Trophoblast cell (in vitro differentiated cells and primary cell): ENCODE measurements around the gene SLC9C2.

Experiments used
- DNase-seq, 2 donors: peaks; one replicate each; pipeline ENCODE4 v3.0.0-alpha.2; 2016
- H2AFZ ChIP-seq: 2 replicates; pipeline ENCODE4 v1.6.1; 2013; ENCODE audit warnings: low read length, moderate library complexity, mild to moderate bottlenecking; ENCODE audit not compliant: insufficient read depth, poor library complexity
- H2AK5ac ChIP-seq: 2 replicates; pipeline ENCODE4 v1.6.1; 2013; ENCODE audit warnings: mild to moderate bottlenecking, low read length
- H2BK120ac ChIP-seq: 2 replicates; pipeline ENCODE4 v1.6.1; 2013; ENCODE audit warnings: low read length, mild to moderate bottlenecking, moderate library complexity; ENCODE audit not compliant: insufficient read depth, poor library complexity
- H2BK12ac ChIP-seq: 2 replicates; pipeline ENCODE4 v1.6.1; 2013; ENCODE audit warnings: mild to moderate bottlenecking, low read length, moderate library complexity
- H2BK5ac ChIP-seq: 2 replicates; pipeline ENCODE4 v1.6.1; 2013; ENCODE audit warnings: low read length, low read depth, moderate library complexity, mild to moderate bottlenecking; ENCODE audit not compliant: poor library complexity
- H3K14ac ChIP-seq: 2 replicates; pipeline ENCODE4 v1.6.1; 2013; ENCODE audit warnings: mild to moderate bottlenecking, low read length
- H3K18ac ChIP-seq: 2 replicates; pipeline ENCODE4 v1.6.1; 2013; ENCODE audit warnings: mild to moderate bottlenecking, low read length
- H3K23ac ChIP-seq: 2 replicates; pipeline ENCODE4 v1.6.1; 2013; ENCODE audit warnings: low read length
- H3K27ac ChIP-seq: 2 replicates; pipeline ENCODE4 v1.5.1; 2013; ENCODE audit warnings: low read depth, mild to moderate bottlenecking, inconsistent platforms, low read length, moderate library complexity
- H3K27me3 ChIP-seq: 2 replicates; pipeline ENCODE4 v1.6.1; 2013; ENCODE audit warnings: inconsistent platforms, mild to moderate bottlenecking, low read length, moderate library complexity; ENCODE audit not compliant: insufficient read depth
- H3K36me3 ChIP-seq, 2 experiments: 1 replicate in 1 of 2; 2 replicates in 1 of 2; pipeline ENCODE4 v1.6.1; 2013; ENCODE audit warnings: low read length in 2 of 2, mild to moderate bottlenecking in 2 of 2, moderate library complexity in 1 of 2; ENCODE audit not compliant: insufficient read depth in 2 of 2, control insufficient read depth in 1 of 2
- H3K4ac ChIP-seq: 2 replicates; pipeline ENCODE4 v1.6.1; 2013; ENCODE audit warnings: low read depth, mild to moderate bottlenecking, low read length, moderate library complexity
- H3K4me1 ChIP-seq, 2 experiments: 1 replicate in 1 of 2; 2 replicates in 1 of 2; pipeline ENCODE4 v1.6.1; 2013; ENCODE audit warnings: low read length in 2 of 2, mild to moderate bottlenecking in 2 of 2, moderate library complexity in 1 of 2; ENCODE audit not compliant: insufficient read depth in 2 of 2, control insufficient read depth in 1 of 2
- H3K4me2 ChIP-seq: 2 replicates; pipeline ENCODE4 v1.6.1; 2013; ENCODE audit warnings: inconsistent platforms, mild to moderate bottlenecking, low read length, moderate library complexity
- H3K4me3 ChIP-seq: 2 replicates; pipeline ENCODE4 v1.5.1; 2013; ENCODE audit warnings: mild to moderate bottlenecking, low read depth, low read length, inconsistent platforms
- H3K79me1 ChIP-seq: one replicate; pipeline ENCODE4 v1.6.1; 2013; ENCODE audit warnings: low read length
- H3K79me2 ChIP-seq: 2 replicates; pipeline ENCODE4 v1.6.1; 2013; ENCODE audit warnings: low read length, mild to moderate bottlenecking; ENCODE audit not compliant: control insufficient read depth, insufficient read depth, poor library complexity
- H3K9ac ChIP-seq: 2 replicates; pipeline ENCODE4 v1.6.1; 2013; ENCODE audit warnings: mild to moderate bottlenecking, low read length
- H3K9me3 ChIP-seq: 2 replicates; pipeline ENCODE4 v1.6.1; 2013; ENCODE audit warnings: low read depth, mild to moderate bottlenecking, control low read depth, inconsistent platforms, low read length; ENCODE audit not compliant: insufficient read depth
- H4K12ac ChIP-seq: 2 replicates; pipeline ENCODE4 v1.6.1; 2013; ENCODE audit warnings: low read depth, mild to moderate bottlenecking, low read length, moderate library complexity
- H4K8ac ChIP-seq: 2 replicates; pipeline ENCODE4 v1.6.1; 2013; ENCODE audit warnings: low read depth, mild to moderate bottlenecking, low read length, moderate library complexity
- H4K91ac ChIP-seq: one replicate; pipeline ENCODE4 v1.6.1; 2013; ENCODE audit warnings: low read depth, mild to moderate bottlenecking, low read length, moderate library complexity
- WGBS: extraction: QIAGEN DNeasy Blood & Tissue Kit; methylation state at CpG from one replicate; pipeline ENCODE4 v1.1.7; 2013; ENCODE audit warnings: missing lambda C conversion rate; ENCODE audit not compliant: insufficient read length, insufficient coverage; ENCODE audit errors: extremely low coverage; 5-methylcytosine and 5-hydroxymethylcytosine counted together

SLC9C2 gene

GRCh38 chr1:173509797-173510196, 93.1 kb downstream of the SLC9C2 start:
- no peak overlapping the region for H4K12ac ChIP-seq
- no peak overlapping the region for H2AK5ac ChIP-seq
- no peak overlapping the region for H3K4me2 ChIP-seq
- H3K79me1 ChIP-seq = no peaks in the 10 kb centered on the region
- H4K91ac ChIP-seq = no peak overlapping the region
- H3K4me1 ChIP-seq = peaks cover 0 to 3% of the 10 kb centered on the region in 2 experiments
- no peak overlapping the region for H2BK12ac ChIP-seq
- no peak overlapping the region for H3K18ac ChIP-seq
- WGBS = no CpG with 5 or more reads among the region's 1 CpG
- no peak overlapping the region for H2BK5ac ChIP-seq
- H2BK120ac ChIP-seq = no peak overlapping the region
- H2AFZ ChIP-seq = no peak overlapping the region
- no peak overlapping the region for H4K8ac ChIP-seq
- H3K4me3 ChIP-seq = no peak overlapping the region
- H3K27me3 ChIP-seq = no peaks in the 10 kb centered on the region
- no peak for DNase-seq
- no peaks in the 10 kb centered on the region for H3K9me3 ChIP-seq
- H3K9ac ChIP-seq = no peak overlapping the region
- H3K4ac ChIP-seq = no peak overlapping the region
- no peaks in the 10 kb centered on the region for H3K36me3 ChIP-seq
- no peak overlapping the region for H3K14ac ChIP-seq
- no peak overlapping the region for H3K27ac ChIP-seq
- H3K79me2 ChIP-seq = no peaks in the 10 kb centered on the region
- H3K23ac ChIP-seq = no peak overlapping the region

DNA sequence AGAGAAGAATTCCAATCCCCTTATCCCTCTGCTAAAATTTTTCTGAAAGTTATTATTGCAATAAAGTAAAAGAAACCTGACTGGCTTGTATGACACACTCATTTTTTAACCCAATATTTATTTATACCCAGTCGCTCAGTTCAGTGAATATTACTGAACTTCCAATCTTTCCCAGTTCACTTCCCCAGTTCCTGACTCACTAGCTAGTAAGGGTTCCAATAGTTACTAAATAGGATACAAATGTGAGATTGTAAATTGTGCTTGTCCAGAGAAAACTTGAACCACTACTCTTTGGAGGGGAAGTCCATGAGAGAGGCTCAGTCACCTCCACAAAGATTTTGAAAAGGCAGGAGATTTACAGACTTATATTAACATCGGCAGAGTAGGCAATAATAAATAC, 94.3 kb downstream of the SLC9C2 start:
- no peak overlapping the region for H2AK5ac ChIP-seq
- no peak overlapping the region for H2BK12ac ChIP-seq
- no peak overlapping the region for H3K4me2 ChIP-seq
- no peak overlapping the region for H3K23ac ChIP-seq
- H4K8ac ChIP-seq = no peak overlapping the region
- H3K18ac ChIP-seq = no peak overlapping the region
- no peaks in the 10 kb centered on the region for H3K79me2 ChIP-seq
- H2BK120ac ChIP-seq = no peak overlapping the region
- no peak overlapping the region for H3K14ac ChIP-seq
- peaks cover 0 to 3% of the 10 kb centered on the region in 2 experiments for H3K4me1 ChIP-seq
- H2AFZ ChIP-seq = no peak overlapping the region
- H3K27me3 ChIP-seq = no peaks in the 10 kb centered on the region
- H3K4ac ChIP-seq = no peak overlapping the region
- no peaks in the 10 kb centered on the region for H3K79me1 ChIP-seq
- DNase-seq = peak in 1 of 2 donors; percentile 21
- no CpG with 5 or more reads among the region's 2 CpGs for WGBS
- H3K36me3 ChIP-seq = no peaks in the 10 kb centered on the region
- no peak overlapping the region for H4K91ac ChIP-seq
- no peak overlapping the region for H2BK5ac ChIP-seq
- no peak overlapping the region for H4K12ac ChIP-seq
- no peak overlapping the region for H3K27ac ChIP-seq
- H3K9me3 ChIP-seq = no peaks in the 10 kb centered on the region
- no peak overlapping the region for H3K9ac ChIP-seq
- H3K4me3 ChIP-seq = no peak overlapping the region

- Histone ChIP-seq H2AK5ac (no peak overlapping the region), H2AFZ (no peak overlapping the region), H2BK120ac (no peak overlapping the region), H4K8ac (no peak overlapping the region), H3K4ac (no peak overlapping the region), H3K79me2 (no peaks in the 10 kb centered on the region), H2BK5ac (no peak overlapping the region), H3K79me1 (no peaks in the 10 kb centered on the region), H3K9ac (no peak overlapping the region), H3K27ac (no peak overlapping the region), H3K4me3 (no peak overlapping the region), H3K14ac (no peak overlapping the region), H3K18ac (no peak overlapping the region), H3K4me2 (no peak overlapping the region), H4K91ac (no peak overlapping the region), H3K27me3 (no peaks in the 10 kb centered on the region), H3K23ac (no peak overlapping the region), H3K36me3 (no peaks in the 10 kb centered on the region), H2BK12ac (no peak overlapping the region), H3K4me1 (peaks cover 0 to 3% of the 10 kb centered on the region in 2 experiments), H3K9me3 (no peaks in the 10 kb centered on the region), H4K12ac (no peak overlapping the region)
- peak; percentile 87 to 94 for DNase-seq
- WGBS = no CpG with 5 or more reads among the region's 3 CpGs
Measured at GRCh38 chr1:173507847-173508209, 95.0 kb downstream of the SLC9C2 start.

DNA sequence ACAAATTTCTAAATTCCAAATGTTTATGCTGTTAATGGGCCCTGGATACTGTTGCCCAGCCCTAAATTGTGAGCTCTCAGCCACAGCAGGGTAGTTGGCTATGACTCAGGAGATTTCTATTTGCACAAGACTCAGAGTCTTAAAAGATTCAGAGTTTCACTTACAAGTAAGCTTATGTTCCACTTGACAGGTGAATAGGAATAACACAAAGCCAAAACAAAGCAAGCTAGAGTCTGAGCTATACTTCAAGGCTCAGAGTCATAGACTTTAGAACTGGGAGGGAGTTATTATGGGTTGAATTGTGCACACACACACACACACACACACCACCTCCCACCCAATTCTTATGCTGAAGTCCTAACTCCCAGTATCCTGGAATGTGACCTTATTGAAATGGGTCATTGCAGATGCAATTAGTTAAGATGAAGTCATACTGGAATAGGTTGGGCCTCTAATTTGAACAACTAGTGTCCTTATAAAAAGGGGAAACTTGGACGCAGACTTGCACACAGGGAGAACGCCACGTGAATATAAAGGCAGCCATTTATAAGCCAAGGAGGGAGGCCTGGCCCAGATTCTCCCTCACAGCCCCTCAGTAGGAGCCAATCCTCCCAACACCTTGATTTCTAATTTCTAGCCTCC, 95.5 kb downstream of the SLC9C2 start:
- no peaks in the 10 kb centered on the region for H3K79me1 ChIP-seq
- H2BK12ac ChIP-seq = no peak overlapping the region
- no peaks in the 10 kb centered on the region for H3K27me3 ChIP-seq
- no peak overlapping the region for H3K4me3 ChIP-seq
- H4K91ac ChIP-seq = no peak overlapping the region
- no peaks in the 10 kb centered on the region for H3K36me3 ChIP-seq
- no peak overlapping the region for H3K18ac ChIP-seq
- no peak overlapping the region for H2AFZ ChIP-seq
- H4K8ac ChIP-seq = no peak overlapping the region
- no peak overlapping the region for H3K4ac ChIP-seq
- no peak overlapping the region for H3K14ac ChIP-seq
- no peak overlapping the region for H2BK120ac ChIP-seq
- DNase-seq = peak; percentile 66 to 88
- no peak overlapping the region for H3K4me2 ChIP-seq
- H3K9me3 ChIP-seq = no peaks in the 10 kb centered on the region
- H3K27ac ChIP-seq = no peak overlapping the region
- H3K9ac ChIP-seq = no peak overlapping the region
- H3K23ac ChIP-seq = no peak overlapping the region
- no peak overlapping the region for H2BK5ac ChIP-seq
- H3K4me1 ChIP-seq = peaks cover 0 to 3% of the 10 kb centered on the region in 2 experiments
- H4K12ac ChIP-seq = no peak overlapping the region
- no peak overlapping the region for H2AK5ac ChIP-seq
- whole genome bisulfite sequencing = no CpG with 5 or more reads among the region's 3 CpGs
- no peaks in the 10 kb centered on the region for H3K79me2 ChIP-seq
